ENCODE results near the gene C6orf47. TPM values are rescaled to one million over a fixed set of nuclear protein-coding genes. Genes with fewer than 3 reads are reported as not detected.

C6orf47 gene
- total RNA-seq, 2 donors from 2014 or later, result 14.0 to 14.9 TPM

DNA sequence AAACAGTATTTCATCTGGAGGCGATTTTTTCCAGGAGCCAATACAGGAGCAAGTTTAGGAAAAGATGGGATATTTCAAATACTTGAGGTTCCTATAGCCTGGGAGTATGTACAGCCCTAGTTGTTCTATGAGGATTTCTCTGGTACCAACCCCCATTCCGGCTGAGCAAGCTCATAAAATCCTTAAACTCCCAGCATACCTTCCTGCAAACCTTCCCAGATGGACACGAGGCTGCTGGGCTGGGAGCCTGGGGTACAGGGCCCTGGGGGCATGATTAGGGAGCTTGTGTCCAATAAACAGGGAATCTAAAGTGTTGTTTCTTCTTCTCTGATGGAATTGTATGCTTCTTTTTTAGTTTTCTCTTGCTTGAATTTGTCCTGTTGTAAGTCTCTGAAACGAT, 38.6 kb downstream of the C6orf47 start:
- Mint-ChIP-seq H3K4me3 (peak overlapping the region; percentile 89), H3K36me3 (ENCODE audit: low read depth) (peaks cover 54% of the 10 kb centered on the region), H3K27me3 (ENCODE audit: insufficient read depth) (no peaks in the 10 kb centered on the region), H3K27ac (peak overlapping the region; percentile 93), H3K9me3 (no peaks in the 10 kb centered on the region), H3K4me1 (peaks cover 11% of the 10 kb centered on the region)
- Histone ChIP-seq H3K36me3 (ENCODE audit: control insufficient read depth, insufficient read depth, low read length) (peaks cover 51% of the 10 kb centered on the region), H3K9ac (ENCODE audit: extremely low read depth, low read length, poor library complexity, severe bottlenecking) (peak overlapping the region; percentile 99), H3K4me3 (ENCODE audit: low read length) (peak overlapping the region; percentile 99), H3K4me1 (ENCODE audit: control insufficient read depth, insufficient read depth, low read length) (no peaks in the 10 kb centered on the region), H3K27ac (ENCODE audit: low read depth, low read length) (no peak overlapping the region), H3K27me3 (ENCODE audit: control insufficient read depth, insufficient read depth, low read length, poor library complexity, severe bottlenecking) (no peaks in the 10 kb centered on the region), H3K9me3 (ENCODE audit: control insufficient read depth, low read length) (no peaks in the 10 kb centered on the region)
- WGBS, 2 experiments (ENCODE audit: insufficient coverage in 1 of 2, insufficient read length in 1 of 2), result 36 to 54% methylated on average over 2 to 4 of the region's 4 CpGs
- DNase-seq, result no peak
- TF ChIP-seq, protein P1, sequence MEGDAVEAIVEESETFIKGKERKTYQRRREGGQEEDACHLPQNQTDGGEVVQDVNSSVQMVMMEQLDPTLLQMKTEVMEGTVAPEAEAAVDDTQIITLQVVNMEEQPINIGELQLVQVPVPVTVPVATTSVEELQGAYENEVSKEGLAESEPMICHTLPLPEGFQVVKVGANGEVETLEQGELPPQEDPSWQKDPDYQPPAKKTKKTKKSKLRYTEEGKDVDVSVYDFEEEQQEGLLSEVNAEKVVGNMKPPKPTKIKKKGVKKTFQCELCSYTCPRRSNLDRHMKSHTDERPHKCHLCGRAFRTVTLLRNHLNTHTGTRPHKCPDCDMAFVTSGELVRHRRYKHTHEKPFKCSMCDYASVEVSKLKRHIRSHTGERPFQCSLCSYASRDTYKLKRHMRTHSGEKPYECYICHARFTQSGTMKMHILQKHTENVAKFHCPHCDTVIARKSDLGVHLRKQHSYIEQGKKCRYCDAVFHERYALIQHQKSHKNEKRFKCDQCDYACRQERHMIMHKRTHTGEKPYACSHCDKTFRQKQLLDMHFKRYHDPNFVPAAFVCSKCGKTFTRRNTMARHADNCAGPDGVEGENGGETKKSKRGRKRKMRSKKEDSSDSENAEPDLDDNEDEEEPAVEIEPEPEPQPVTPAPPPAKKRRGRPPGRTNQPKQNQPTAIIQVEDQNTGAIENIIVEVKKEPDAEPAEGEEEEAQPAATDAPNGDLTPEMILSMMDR (conservative IDR thresholded peaks at IDR 0.05), result no peak

DNA sequence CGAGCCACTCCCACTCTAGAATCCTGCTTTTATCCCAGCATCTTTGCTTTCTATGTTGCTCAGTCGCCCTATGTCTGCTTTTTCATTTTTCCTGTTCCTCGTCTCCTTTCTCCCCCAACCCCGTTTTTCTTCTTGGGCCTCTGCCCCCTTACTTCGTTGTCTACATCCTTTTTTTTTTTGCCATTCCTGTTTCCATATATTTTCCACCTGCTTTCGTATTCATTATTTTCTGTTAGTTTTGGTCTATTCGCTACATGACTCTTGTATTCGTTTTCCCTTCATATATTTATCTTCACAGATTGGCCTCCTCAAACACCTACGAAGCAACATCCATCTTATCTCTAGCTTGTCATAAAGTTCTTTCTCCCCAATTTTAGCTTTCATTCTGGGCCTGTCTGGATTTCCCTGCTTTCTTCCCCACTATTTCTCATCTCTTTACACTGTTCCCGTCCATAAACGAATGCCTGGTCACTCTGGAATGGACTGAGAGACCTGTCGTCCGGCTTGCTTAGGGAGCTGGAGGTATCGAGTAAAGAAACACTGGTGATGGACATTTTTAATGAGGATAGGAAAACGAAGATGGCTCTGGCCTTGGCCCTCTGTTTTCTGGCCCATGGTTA, 39.1 kb downstream of the C6orf47 start:
- no peaks in the 10 kb centered on the region for H3K9me3 Mint-ChIP-seq
- Histone ChIP-seq H3K9me3 (ENCODE audit: control insufficient read depth, low read length) (no peaks in the 10 kb centered on the region), H3K9ac (ENCODE audit: extremely low read depth, low read length, poor library complexity, severe bottlenecking) (peak overlapping the region; percentile 99), H3K36me3 (ENCODE audit: control insufficient read depth, insufficient read depth, low read length) (peaks cover 45% of the 10 kb centered on the region), H3K27ac (ENCODE audit: low read depth, low read length) (peak overlapping the region; percentile 100), H3K4me3 (ENCODE audit: low read length) (peak overlapping the region; percentile 99), H3K27me3 (ENCODE audit: control insufficient read depth, insufficient read depth, low read length, poor library complexity, severe bottlenecking) (no peaks in the 10 kb centered on the region), H3K4me1 (ENCODE audit: control insufficient read depth, insufficient read depth, low read length) (no peaks in the 10 kb centered on the region)
- WGBS, 2 experiments (ENCODE audit: insufficient coverage in 1 of 2, insufficient read length in 1 of 2), result 5 to 6% methylated on average over 11 to 15 of the region's 15 CpGs
- no peak for DNase-seq
- H3K4me3 Mint-ChIP-seq, result peak overlapping the region; percentile 89
- no peaks in the 10 kb centered on the region for H3K27me3 Mint-ChIP-seq (ENCODE audit: insufficient read depth)
- peaks cover 49% of the 10 kb centered on the region for H3K36me3 Mint-ChIP-seq (ENCODE audit: low read depth)
- TF ChIP-seq, protein P1 (conservative IDR thresholded peaks at IDR 0.05), result no peak
- H3K4me1 Mint-ChIP-seq, result peaks cover 13% of the 10 kb centered on the region
- H3K27ac Mint-ChIP-seq, result peak overlapping the region; percentile 93

DNA sequence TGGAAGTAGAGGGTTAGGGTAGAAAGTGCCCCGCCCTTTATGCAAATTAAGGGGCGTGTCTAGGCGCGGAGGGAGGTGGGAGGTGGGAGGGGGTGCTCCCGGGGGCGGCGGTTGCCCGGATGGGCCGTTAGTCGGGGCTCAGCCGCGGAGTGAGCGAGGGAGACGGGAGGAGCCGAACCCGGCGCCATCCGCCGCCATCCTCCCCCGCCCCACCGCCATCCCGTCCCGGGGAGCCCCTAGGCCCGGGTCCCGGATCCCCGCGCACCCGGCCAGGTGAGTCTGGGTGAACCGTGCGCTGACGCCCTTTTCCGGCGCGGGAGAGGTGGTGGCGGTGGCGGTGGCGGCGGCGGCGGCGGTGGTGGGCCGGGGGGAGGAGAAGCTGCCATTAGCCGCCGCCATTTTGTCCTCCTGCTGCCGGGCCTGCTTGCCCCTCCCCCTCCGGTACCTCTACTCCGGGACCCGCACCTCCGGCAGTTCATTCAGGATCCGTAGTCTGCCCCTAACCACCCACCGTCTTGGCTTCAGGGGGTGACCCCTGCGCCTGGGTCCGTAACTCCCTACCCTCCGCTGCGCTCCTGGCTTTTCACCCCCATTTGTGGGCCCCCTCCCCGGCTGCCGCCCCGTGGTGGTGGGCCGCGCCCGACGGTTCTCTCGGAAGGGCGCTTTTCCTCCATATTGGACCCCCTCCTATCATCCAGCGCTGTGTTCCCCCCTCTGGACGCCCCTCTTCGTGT, 39.8 kb downstream of the C6orf47 start, which contains the start of gene PRRC2A:
Gene PRRC2A (plus strand): TSS at position 130 of the 734 bp plus-strand sequence. CDS start 2,075 bp downstream, outside the sequence.
- no peaks in the 10 kb centered on the region for H3K4me1 ChIP-seq (ENCODE audit: control insufficient read depth, insufficient read depth, low read length)
- Mint-ChIP-seq H3K4me1 (peaks cover 15% of the 10 kb centered on the region), H3K4me3 (peak within 1 kb of the TSS; percentile 89), H3K27me3 (ENCODE audit: insufficient read depth) (no peaks in the 10 kb centered on the region), H3K9me3 (no peaks in the 10 kb centered on the region), H3K36me3 (ENCODE audit: low read depth) (peaks cover 43% of the 10 kb centered on the region), H3K27ac (peak within 1 kb of the TSS; percentile 99)
- WGBS, 2 experiments (ENCODE audit: insufficient coverage in 1 of 2, insufficient read length in 1 of 2), result 0 to 1% methylated on average over 12 to 65 of the region's 67 CpGs
- DNase-seq, result no peak
- H3K4me3 ChIP-seq (ENCODE audit: low read length), result peak within 1 kb of the TSS; percentile 99
- peak within 1 kb of the TSS; percentile 100 for H3K27ac ChIP-seq (ENCODE audit: low read depth, low read length)
- H3K36me3 ChIP-seq (ENCODE audit: control insufficient read depth, insufficient read depth, low read length), result peaks cover 38% of the 10 kb centered on the region
- H3K9me3 ChIP-seq (ENCODE audit: control insufficient read depth, low read length), result no peaks in the 10 kb centered on the region
- TF ChIP-seq, protein P1 (conservative IDR thresholded peaks at IDR 0.05), result no peak
- H3K9ac ChIP-seq (ENCODE audit: extremely low read depth, low read length, poor library complexity, severe bottlenecking), result peak within 1 kb of the TSS; percentile 99
- H3K27me3 ChIP-seq (ENCODE audit: control insufficient read depth, insufficient read depth, low read length, poor library complexity, severe bottlenecking), result no peaks in the 10 kb centered on the region
